ENCODE data around the gene MIS12.

DNA sequence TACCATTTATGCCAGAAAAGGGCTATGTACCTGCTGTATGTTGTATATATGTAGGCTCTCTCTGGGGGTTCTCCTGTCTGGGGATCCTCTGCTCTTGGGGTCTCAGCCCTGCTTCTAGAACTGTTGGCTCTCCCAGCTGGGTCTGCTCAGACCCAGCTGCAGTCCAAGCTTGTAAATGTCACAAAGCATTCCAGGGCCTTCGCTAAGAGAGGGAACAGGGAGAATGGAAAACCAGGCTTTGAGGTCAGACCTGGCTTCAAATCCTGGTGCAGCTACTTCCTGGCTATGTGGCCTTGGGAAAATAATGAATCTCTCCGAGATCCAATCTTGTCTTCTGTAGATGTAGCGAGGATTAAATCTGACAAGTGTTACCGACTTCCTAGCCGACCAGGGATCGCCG lies 54.0 kb downstream of the MIS12 start:
- TF ChIP-seq, protein P1, sequence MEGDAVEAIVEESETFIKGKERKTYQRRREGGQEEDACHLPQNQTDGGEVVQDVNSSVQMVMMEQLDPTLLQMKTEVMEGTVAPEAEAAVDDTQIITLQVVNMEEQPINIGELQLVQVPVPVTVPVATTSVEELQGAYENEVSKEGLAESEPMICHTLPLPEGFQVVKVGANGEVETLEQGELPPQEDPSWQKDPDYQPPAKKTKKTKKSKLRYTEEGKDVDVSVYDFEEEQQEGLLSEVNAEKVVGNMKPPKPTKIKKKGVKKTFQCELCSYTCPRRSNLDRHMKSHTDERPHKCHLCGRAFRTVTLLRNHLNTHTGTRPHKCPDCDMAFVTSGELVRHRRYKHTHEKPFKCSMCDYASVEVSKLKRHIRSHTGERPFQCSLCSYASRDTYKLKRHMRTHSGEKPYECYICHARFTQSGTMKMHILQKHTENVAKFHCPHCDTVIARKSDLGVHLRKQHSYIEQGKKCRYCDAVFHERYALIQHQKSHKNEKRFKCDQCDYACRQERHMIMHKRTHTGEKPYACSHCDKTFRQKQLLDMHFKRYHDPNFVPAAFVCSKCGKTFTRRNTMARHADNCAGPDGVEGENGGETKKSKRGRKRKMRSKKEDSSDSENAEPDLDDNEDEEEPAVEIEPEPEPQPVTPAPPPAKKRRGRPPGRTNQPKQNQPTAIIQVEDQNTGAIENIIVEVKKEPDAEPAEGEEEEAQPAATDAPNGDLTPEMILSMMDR (IDR thresholded peaks at IDR 0.05) = no peak
- TF ChIP-seq POLR2AphosphoS5 (IDR thresholded peaks at IDR 0.05; ENCODE audit: low read depth, low read length) = no peak
- TF ChIP-seq SIN3A (IDR thresholded peaks at IDR 0.05; ENCODE audit: borderline replicate concordance, insufficient read depth, low read depth, low read length) = no peak

All from Panc1 (cell line).